ENCODE results near the gene FARSA. TPM values are rescaled to one million over a fixed set of nuclear protein-coding genes. Genes with fewer than 3 reads are reported as not detected.
A peak's percentile ranks its signal among the peaks of the same experiment; 100 is the strongest.
"Not testable (repeated sequence)": the region's sequence is repeated elsewhere in the genome, so short reads cannot be mapped to it uniquely, and the experiment has no call there.

Gene FARSA
- total RNA-seq, 2 donors from 2014 or later = 31.8 to 76.8 TPM

DNA sequence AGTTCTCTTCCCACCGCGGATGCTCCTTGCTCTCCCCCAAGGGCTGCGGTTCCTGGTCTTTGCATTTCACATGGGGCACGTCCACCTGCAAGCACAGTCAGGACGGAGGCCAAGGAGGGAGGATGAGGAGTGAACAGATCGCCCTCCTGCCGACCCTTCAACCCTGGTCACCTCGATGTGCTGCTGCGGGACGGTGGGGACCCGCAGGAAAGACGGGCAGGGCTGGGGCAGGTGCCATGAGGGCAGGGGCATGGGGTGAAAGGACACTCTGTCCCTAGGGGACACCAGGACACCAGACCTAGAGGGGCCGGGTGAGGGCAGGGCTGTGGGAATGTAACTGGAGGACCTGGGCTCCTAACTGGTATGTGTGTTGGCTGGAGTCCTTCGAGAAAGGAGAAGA lies 15.3 kb downstream of the FARSA start:
- no peaks in the 10 kb centered on the region for H3K9me3 ChIP-seq
- ATAC-seq (ENCODE audit: insufficient number of reproducible peaks, low FRiP score, low read depth) = no peak
- peaks cover 9% of the 10 kb centered on the region for H3K36me3 ChIP-seq
- no peak for DNase-seq (ENCODE audit: low spot score)
- no peak overlapping the region for H3K27ac ChIP-seq
- H3K27me3 ChIP-seq (replicated peaks; ENCODE audit: insufficient read depth) = no peaks in the 10 kb centered on the region
- TF ChIP-seq, protein P1, sequence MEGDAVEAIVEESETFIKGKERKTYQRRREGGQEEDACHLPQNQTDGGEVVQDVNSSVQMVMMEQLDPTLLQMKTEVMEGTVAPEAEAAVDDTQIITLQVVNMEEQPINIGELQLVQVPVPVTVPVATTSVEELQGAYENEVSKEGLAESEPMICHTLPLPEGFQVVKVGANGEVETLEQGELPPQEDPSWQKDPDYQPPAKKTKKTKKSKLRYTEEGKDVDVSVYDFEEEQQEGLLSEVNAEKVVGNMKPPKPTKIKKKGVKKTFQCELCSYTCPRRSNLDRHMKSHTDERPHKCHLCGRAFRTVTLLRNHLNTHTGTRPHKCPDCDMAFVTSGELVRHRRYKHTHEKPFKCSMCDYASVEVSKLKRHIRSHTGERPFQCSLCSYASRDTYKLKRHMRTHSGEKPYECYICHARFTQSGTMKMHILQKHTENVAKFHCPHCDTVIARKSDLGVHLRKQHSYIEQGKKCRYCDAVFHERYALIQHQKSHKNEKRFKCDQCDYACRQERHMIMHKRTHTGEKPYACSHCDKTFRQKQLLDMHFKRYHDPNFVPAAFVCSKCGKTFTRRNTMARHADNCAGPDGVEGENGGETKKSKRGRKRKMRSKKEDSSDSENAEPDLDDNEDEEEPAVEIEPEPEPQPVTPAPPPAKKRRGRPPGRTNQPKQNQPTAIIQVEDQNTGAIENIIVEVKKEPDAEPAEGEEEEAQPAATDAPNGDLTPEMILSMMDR (IDR thresholded peaks at IDR 0.05) = no peak
- H3K4me1 ChIP-seq (ENCODE audit: control insufficient read depth in 1 of 2, low read depth in 2 of 2) = peaks cover 3 to 9% of the 10 kb centered on the region in 2 donors
- H3K4me3 ChIP-seq = no peak overlapping the region

DNA sequence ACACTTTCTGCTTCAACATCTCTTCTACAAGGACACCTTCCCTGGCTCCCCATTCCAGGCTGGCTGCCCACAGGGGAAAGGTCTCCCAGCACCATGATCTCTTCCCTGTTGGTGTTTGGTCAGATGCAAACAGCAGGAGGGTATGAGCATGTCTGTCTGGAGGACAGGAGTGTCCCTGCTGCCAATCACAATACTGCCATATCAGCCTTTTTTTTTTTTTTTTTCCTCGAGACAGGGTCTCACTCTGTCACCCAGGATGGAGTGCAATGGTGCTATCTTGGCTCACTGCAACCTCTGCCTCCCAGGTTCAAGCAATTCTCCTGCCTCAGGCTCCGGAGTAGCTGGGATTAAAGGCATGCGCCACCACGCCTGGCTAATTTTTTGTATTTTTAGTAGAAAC lies 17.7 kb downstream of the FARSA start:
- peaks cover 3 to 21% of the 10 kb centered on the region in 2 donors for H3K4me1 ChIP-seq (ENCODE audit: control insufficient read depth in 1 of 2, low read depth in 2 of 2)
- DNase-seq (ENCODE audit: low spot score); H3K27me3 ChIP-seq (replicated peaks; ENCODE audit: insufficient read depth); H3K27ac ChIP-seq; ATAC-seq (ENCODE audit: insufficient number of reproducible peaks, low FRiP score, low read depth); H3K36me3 ChIP-seq; H3K4me3 ChIP-seq; H3K9me3 ChIP-seq: not testable (repeated sequence)

DNA sequence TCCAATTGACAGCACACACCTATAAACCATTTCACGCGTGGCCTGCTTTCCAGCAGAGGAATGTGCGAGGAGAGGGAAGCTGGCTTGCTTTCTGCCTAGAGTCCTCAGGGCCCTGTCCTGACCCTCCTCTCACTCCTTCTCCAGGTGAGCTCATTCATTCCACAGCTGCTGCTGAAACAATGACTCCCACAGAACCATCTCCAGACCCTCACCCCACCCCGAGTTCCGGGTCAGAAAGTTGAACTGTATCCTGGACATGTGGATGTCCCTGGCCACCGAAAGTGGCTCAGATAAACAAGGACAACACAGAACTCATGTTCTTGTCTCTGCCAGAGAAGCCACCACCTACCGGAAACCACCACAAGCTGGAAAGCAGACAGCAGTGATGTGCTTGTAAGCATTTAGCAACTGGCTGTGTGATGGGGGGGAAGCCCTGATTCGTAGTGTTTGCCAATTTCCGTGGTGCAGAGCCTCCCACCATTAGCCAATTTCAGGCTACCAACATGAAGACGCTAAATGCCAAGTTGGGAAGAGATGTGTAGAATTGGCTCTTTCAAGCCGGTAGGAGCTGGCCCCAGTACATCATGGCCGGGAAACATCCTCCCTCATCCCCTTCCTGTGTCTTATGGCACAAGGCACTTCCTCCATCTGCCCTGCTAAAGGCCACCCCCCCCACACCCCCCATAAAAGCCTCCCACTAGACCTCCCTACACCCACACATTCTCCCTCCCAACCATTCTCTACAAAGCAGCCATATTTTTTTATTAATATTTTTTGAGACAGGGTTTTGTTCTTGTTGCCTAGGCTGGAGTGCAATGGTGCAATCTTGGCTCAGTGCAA lies 19.4 kb downstream of the FARSA start:
- Histone ChIP-seq H3K36me3 (no peaks in the 10 kb centered on the region), H3K27me3 (replicated peaks; ENCODE audit: insufficient read depth) (no peaks in the 10 kb centered on the region), H3K4me3 (no peak overlapping the region), H3K4me1 (ENCODE audit: control insufficient read depth in 1 of 2, low read depth in 2 of 2) (peaks cover 3 to 16% of the 10 kb centered on the region in 2 donors), H3K27ac (no peak overlapping the region), H3K9me3 (no peaks in the 10 kb centered on the region)
- ATAC-seq (ENCODE audit: insufficient number of reproducible peaks, low FRiP score, low read depth) (no peak), DNase-seq (ENCODE audit: low spot score) (no peak)
- TF ChIP-seq, protein P1 (IDR thresholded peaks at IDR 0.05) = no peak

GRCh38 chr19:12913011-12913561 lies 20.4 kb downstream of the FARSA start:
- Histone ChIP-seq H3K4me1 (ENCODE audit: control insufficient read depth in 1 of 2, low read depth in 2 of 2) (peaks cover 0 to 16% of the 10 kb centered on the region in 2 donors), H3K36me3 (no peaks in the 10 kb centered on the region), H3K27me3 (replicated peaks; ENCODE audit: insufficient read depth) (no peaks in the 10 kb centered on the region), H3K4me3 (peak overlapping the region; percentile 23), H3K27ac (peak overlapping the region; percentile 38 to 62), H3K9me3 (no peaks in the 10 kb centered on the region)
- TF ChIP-seq, protein P1 (IDR thresholded peaks at IDR 0.05) = no peak
- no peak for DNase-seq (ENCODE audit: low spot score)
- no peak for ATAC-seq (ENCODE audit: insufficient number of reproducible peaks, low FRiP score, low read depth)

GRCh38 chr19:12912571-12912970 lies 20.9 kb downstream of the FARSA start:
- Histone ChIP-seq H3K27ac (no peak overlapping the region), H3K27me3 (replicated peaks; ENCODE audit: insufficient read depth) (no peaks in the 10 kb centered on the region), H3K4me3 (peak overlapping the region; percentile 23), H3K4me1 (ENCODE audit: control insufficient read depth in 1 of 2, low read depth in 2 of 2) (peaks cover 0 to 16% of the 10 kb centered on the region in 2 donors), H3K36me3 (no peaks in the 10 kb centered on the region), H3K9me3 (no peaks in the 10 kb centered on the region)
- TF ChIP-seq, protein P1 (IDR thresholded peaks at IDR 0.05) = no peak
- DNase-seq (ENCODE audit: low spot score) (no peak), ATAC-seq (ENCODE audit: insufficient number of reproducible peaks, low FRiP score, low read depth) (no peak)
